WI38 (cell line): ENCODE measurements around the gene TARBP2.

ENCODE experiments used
- H3K4me3 ChIP-seq: 2 replicates; pipeline ENCODE4 v1.5.1; 2011; ENCODE audit warnings: low read depth, mild to moderate bottlenecking, control low read depth, low read length
- TF ChIP-seq, protein P1 (sequence below): IDR thresholded peaks from 2 replicates; pipeline ENCODE4 v1.5.1; 2012; ENCODE audit warnings: low read depth, mild to moderate bottlenecking, control low read depth, low read length

The TARBP2 gene

DNA sequence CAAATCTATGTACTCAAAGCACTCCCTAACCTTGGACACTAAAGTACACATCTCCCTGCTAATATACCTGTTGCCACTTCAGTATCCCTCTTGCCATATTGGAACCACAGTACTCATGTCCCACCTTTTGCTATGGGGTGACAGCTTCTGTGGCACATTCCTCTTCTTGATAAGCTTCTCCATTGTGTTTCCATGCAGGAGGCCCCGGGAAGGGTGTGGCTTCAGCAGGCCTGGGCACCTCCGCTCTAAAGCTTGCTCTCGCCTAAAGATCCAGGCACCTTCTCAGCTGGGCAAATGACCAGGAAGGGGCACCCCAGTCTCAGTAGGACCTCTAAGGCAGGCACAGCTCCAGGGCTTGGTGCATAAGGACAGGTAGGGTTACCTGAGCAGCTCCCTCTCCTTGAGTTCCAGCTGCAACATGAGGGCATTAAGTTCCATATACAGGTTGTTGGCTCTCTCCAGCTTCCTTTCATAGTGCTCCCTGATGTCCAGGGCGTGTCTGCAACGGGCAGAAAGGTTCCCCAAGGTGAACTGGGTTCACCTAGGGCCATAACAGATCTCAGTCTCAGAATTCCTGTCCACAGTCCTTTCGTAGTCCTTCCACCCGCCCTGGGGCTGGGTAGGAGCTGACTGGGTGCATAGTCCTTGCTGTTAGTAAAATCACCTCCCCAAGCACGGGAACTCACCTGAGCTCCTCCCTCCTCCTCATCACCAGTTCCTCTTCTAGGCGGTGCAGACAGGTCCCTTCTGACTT is 17.7 kb upstream of the TARBP2 start:
- TF ChIP-seq, protein P1, sequence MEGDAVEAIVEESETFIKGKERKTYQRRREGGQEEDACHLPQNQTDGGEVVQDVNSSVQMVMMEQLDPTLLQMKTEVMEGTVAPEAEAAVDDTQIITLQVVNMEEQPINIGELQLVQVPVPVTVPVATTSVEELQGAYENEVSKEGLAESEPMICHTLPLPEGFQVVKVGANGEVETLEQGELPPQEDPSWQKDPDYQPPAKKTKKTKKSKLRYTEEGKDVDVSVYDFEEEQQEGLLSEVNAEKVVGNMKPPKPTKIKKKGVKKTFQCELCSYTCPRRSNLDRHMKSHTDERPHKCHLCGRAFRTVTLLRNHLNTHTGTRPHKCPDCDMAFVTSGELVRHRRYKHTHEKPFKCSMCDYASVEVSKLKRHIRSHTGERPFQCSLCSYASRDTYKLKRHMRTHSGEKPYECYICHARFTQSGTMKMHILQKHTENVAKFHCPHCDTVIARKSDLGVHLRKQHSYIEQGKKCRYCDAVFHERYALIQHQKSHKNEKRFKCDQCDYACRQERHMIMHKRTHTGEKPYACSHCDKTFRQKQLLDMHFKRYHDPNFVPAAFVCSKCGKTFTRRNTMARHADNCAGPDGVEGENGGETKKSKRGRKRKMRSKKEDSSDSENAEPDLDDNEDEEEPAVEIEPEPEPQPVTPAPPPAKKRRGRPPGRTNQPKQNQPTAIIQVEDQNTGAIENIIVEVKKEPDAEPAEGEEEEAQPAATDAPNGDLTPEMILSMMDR: no peak
- H3K4me3 ChIP-seq: no peak overlapping the region

DNA sequence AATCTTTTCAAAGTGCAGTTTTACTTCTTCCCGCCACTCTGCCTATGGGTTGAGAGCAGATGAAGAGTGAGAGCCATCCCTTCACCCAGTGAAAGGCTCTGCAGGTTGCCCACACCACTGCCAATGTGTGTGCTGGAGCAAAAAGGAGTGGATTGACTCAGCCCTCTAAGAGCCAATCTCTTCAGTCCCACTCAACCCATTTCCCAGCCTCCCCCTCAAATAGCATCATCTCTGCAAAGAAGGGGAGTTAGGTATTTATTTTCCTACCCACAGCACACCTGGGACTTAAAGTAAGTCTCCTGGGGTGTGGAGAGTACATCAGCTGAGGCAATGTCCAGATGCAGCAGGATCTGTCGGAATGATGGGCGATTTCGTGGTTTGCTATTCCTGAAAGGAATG is 17.1 kb upstream of the TARBP2 start:
- TF ChIP-seq, protein P1: no peak
- no peak overlapping the region for H3K4me3 ChIP-seq

DNA sequence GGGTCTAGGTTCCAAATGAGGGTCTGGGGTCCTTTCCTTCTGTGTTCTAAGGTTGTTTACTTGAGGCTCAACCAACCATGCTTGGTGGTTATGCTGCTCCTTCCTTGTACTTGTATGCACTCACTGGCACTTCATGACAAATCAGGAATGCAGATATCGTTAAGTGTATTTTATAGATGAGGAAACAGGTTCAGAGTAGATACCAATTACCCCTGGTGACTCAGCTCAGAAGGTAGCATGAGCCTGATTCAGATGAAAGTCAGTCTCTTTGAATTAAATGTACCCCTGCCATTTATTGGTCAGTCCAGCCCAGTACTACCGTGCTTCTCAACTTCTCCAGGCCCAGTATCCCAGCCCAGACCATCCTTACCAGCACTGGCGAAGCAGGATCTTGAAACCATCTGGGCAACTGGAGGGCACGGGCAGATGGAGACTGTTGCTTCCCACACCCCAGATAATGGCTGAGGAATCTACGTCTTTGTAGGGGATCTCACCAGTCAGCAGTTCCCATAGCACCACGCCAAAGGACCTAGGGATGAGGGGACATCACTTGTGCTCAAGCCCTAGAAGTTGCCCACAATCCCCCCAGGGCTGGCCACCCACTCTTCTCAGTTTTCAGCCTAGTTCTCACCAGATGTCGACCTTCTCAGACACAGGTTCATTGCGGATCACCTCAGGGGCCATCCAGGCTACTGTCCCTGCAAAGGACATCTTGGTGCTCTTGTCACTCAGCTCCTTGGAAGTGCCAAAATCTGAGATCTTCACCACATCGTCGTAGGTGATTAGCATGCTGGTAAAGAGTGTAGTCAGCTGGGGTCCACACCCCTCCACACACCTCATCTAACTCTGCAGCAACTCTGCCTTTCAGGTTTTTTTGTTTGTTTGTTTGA is 16.2 kb upstream of the TARBP2 start:
- TF ChIP-seq, protein P1: no peak
- no peak overlapping the region for H3K4me3 ChIP-seq

DNA sequence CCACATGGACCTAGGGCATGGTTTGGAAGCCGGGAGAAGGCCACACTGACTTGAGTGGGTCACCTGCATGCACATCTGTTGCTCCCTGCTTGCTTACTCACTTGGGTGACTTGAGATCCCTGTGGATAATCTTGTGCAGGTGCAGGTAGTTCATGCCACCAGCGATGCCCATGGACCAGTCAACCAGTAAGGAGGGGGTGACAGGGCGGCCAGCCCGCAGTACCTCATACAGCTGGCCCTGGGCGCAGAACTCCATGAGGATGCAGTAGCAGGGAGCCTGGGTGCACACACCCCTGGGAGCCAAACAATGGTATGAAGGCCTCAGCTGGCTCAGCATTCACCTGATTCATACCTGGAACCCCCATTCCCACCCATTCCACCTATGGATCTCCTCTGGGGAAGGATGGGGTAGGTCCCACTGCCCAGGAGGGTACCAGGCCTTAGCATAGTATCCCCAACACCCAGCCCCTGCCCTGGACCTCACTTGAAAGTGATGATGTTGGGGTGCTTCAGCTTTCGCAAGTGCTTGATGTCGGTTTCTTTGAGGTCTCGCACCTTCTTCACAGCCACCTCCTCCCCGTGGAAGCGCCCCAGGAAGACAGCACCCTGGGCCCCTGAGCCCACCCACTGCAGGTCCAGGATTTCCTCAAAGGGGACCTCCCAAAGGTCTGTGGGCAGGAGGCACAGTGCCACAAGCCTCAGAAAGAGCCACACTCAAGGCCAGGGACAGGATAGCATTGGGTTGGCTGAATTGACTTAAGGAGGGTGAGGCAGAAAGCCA is 14.9 kb upstream of the TARBP2 start:
- TF ChIP-seq, protein P1: no peak
- no peak overlapping the region for H3K4me3 ChIP-seq

DNA sequence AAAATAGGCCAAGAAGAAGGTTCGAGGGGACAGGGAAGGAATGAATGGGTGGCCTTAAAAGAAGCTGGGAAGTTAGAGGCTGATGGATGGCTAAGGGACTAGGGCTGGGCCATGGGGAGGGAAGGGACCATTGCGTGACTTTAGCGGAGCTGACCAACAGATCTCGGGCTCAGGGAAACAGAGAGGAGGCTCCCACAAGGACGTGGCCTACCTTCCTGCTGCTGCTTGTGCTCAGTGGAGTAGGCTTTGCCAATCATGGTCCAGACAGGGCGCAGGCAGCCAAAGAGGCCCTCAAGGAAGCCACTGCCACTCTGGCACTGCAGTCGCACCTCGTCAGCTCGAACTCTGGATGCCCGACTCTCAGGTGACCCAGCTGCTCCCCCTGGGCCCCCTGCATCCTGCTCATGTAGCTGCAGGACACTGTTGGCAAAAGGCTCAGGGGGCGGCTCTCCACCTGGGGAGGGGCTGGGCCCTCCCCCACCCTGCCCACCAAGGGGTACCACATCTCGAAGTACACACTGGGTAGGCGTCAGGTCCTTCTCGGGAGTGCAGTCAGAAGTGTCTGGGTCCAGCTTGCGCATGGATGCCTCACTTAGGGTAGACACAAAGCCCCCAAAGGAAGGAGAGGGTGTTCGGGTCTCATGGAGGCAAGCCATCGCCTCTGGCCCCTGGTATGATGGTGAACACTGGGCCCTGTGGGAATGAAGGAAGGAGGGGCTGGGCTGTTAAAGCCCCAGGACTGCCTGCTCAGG is 14.2 kb upstream of the TARBP2 start:
- no peak overlapping the region for H3K4me3 ChIP-seq
- TF ChIP-seq, protein P1: no peak

DNA sequence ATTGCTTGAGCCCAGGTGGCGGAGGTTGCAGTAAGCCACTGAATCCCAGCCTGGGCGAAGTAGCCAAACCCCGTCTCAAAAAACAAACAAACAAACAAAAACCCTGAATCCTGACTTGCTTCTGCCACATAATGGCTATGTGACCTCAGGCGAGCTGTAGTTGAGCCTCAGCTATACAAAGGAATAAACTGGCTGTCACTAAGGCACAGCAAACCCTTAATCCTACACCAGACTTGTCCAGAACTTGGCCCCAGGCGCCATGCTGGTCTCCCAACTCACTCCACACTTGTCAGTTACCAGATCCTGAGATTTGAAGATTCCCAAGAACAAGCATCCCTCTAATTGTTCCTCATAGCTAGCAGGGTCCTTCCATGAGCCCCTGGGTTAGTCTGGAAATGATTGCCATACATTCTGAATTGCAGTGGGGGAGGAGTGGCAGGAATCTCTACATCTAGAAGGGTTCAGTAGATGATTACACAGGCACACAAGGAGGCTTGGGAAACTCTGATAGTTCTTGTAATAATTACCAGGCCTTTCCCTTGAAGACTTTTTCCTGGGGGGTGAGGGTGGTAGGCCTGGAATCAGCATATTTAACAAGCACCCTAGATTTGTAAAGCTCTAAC is 11.7 kb upstream of the TARBP2 start:
- H3K4me3 ChIP-seq: no peak overlapping the region
- TF ChIP-seq, protein P1: no peak
